T-helper 22 cell (primary cell): ENCODE measurements around the gene SLC15A4.

ENCODE experiments used
- DNase-seq: peaks from one replicate; pipeline ENCODE4 v3.0.0-alpha.2; 2020; ENCODE audit warnings: low read depth

SLC15A4 gene

GRCh38 chr12:128794661-128795529 is 28.9 kb downstream of the SLC15A4 start:
- DNase-seq, result no peak

- no peak for DNase-seq
Measured at GRCh38 chr12:128793701-128794100, 30.1 kb downstream of the SLC15A4 start.

- DNase-seq, result no peak
Measured at GRCh38 chr12:128792881-128793280, 30.9 kb downstream of the SLC15A4 start.

- DNase-seq, result no peak
Measured at GRCh38 chr12:128792398-128792797, 31.4 kb downstream of the SLC15A4 start.

- no peak for DNase-seq
Measured at GRCh38 chr12:128791395-128792322, 32.1 kb downstream of the SLC15A4 start.

GRCh38 chr12:128790653-128791373 is 32.9 kb downstream of the SLC15A4 start:
- no peak for DNase-seq

- no peak for DNase-seq
Measured at GRCh38 chr12:128790221-128790620, 33.5 kb downstream of the SLC15A4 start.

GRCh38 chr12:128789356-128789929 is 34.3 kb downstream of the SLC15A4 start:
- DNase-seq, result no peak

GRCh38 chr12:128787827-128788226 is 35.9 kb downstream of the SLC15A4 start:
- no peak for DNase-seq

- DNase-seq, result no peak
Measured at GRCh38 chr12:128786741-128787391, 36.9 kb downstream of the SLC15A4 start.

GRCh38 chr12:128784030-128784760 is 39.6 kb downstream of the SLC15A4 start:
- DNase-seq, result no peak

- DNase-seq, result no peak
Measured at GRCh38 chr12:128783129-128783574, 40.6 kb downstream of the SLC15A4 start.

- no peak for DNase-seq
Measured at GRCh38 chr12:128779901-128780300, 43.9 kb downstream of the SLC15A4 start.

GRCh38 chr12:128772249-128772648 is 51.5 kb downstream of the SLC15A4 start:
- DNase-seq, result no peak

GRCh38 chr12:128771681-128772080 is 52.1 kb downstream of the SLC15A4 start:
- no peak for DNase-seq

GRCh38 chr12:128767518-128767917 is 56.2 kb downstream of the SLC15A4 start:
- no peak for DNase-seq

- DNase-seq, result no peak
Measured at GRCh38 chr12:128766738-128767501, 56.8 kb downstream of the SLC15A4 start.

- DNase-seq, result no peak
Measured at GRCh38 chr12:128763395-128763794, 60.4 kb downstream of the SLC15A4 start.

- DNase-seq, result no peak
Measured at GRCh38 chr12:128761379-128761790, 62.4 kb downstream of the SLC15A4 start.

- DNase-seq, result no peak
Measured at GRCh38 chr12:128755566-128755965, 68.2 kb downstream of the SLC15A4 start.
